IPS-15b (cell line): ENCODE data around the gene ARV1.
A peak's percentile ranks its signal among the peaks of the same experiment; 100 is the strongest.

ENCODE experiments used
- H3K27me3 ChIP-seq: one replicate; pipeline ENCODE4 v1.6.1; 2013; ENCODE audit warnings: low read length; ENCODE audit not compliant: control insufficient read depth, insufficient read depth
- H3K36me3 ChIP-seq: one replicate; pipeline ENCODE4 v1.6.1; 2013; ENCODE audit warnings: low read length; ENCODE audit not compliant: control insufficient read depth, insufficient read depth
- H3K4me1 ChIP-seq: one replicate; pipeline ENCODE4 v1.6.1; 2013; ENCODE audit warnings: mild to moderate bottlenecking, low read length; ENCODE audit not compliant: control insufficient read depth, insufficient read depth
- H3K4me3 ChIP-seq: one replicate; pipeline ENCODE4 v1.5.1; 2013; ENCODE audit warnings: low read depth, low read length
- H3K9ac ChIP-seq: one replicate; pipeline ENCODE4 v1.6.1; 2013; ENCODE audit warnings: low read depth, mild to moderate bottlenecking, low read length
- H3K9me3 ChIP-seq: one replicate; pipeline ENCODE4 v1.6.1; 2013; ENCODE audit warnings: mild to moderate bottlenecking, low read length; ENCODE audit not compliant: control insufficient read depth, insufficient read depth

ARV1 gene

DNA sequence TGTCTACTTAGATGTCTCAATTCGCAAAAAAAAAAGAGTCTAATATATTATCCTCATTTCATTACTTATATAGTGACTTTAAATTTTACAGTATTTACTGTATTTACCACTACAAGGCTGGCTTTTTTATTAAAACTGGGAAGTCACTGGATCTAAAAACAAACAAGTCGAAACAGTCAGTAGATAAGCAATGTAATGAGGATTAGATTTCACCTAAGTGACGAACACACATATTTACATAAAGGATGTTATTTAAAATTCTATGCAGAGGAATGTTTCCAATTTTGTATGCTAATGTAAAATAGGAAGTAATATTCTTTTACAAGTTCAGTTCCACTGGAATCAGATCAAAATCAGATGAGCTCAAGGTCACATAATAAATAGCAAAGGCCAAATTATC lies 28.5 kb upstream of the ARV1 start:
- Histone ChIP-seq H3K27me3 (no peaks in the 10 kb centered on the region), H3K9ac (no peak overlapping the region), H3K4me1 (no peaks in the 10 kb centered on the region), H3K36me3 (no peaks in the 10 kb centered on the region), H3K4me3 (no peak overlapping the region), H3K9me3 (no peaks in the 10 kb centered on the region)

DNA sequence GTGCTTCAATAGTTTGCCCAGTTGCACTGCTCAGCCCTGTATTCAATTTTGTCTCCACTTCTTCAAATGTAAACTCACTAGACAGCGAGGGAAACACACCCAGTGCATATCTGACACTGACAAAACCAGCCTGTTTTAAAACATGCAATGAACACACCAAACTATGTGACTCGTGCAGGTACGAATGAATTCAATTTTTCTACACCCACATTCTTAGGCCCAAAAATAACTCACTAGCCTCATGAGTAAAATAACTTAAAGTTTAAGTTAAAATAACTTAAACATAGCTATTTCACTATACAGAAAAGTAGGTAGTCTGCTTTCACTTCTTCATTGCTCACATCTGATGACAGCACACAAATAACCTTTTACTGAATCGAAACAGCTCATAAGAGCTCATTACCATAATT lies 21.3 kb upstream of the ARV1 start:
- no peak overlapping the region for H3K4me3 ChIP-seq
- no peak overlapping the region for H3K9ac ChIP-seq
- H3K36me3 ChIP-seq = no peaks in the 10 kb centered on the region
- H3K27me3 ChIP-seq = no peaks in the 10 kb centered on the region
- no peaks in the 10 kb centered on the region for H3K9me3 ChIP-seq
- no peaks in the 10 kb centered on the region for H3K4me1 ChIP-seq

DNA sequence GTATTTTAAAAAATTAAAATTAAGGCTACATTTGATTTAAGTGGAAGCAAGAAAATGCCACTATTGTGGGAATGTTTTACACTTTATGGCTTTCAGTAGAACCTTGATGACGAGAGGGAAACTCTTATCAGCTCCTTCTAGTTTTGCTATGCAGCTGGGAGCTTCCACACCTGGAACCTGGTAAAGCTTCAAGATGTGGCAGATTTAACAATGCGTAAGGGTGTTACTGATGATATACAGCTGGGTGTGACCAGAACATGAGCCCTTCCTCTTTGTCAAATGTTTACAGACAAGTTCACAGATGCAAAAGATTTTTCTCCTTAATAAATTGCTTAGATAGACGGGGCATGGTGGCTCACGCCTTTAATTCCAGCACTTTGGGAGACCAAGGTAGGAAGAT lies 20.5 kb upstream of the ARV1 start:
- no peak overlapping the region for H3K9ac ChIP-seq

DNA sequence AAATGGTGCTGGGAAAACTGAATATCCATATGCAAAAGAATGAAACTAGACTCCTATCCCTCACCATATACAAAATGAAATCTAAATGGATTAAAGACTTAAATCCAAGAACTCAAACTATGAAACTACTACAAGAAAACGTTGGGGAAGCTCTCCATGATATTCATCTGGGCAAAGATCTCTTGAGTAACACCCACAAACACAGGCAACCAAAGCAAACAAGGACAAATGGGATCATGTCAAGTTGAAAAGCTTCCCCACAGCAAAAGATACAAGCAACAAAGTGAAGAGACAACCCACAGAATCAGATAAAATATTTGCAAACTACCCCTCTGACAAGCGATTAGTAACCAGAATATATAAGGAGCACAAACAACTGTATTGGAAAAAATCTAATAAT lies 14.0 kb upstream of the ARV1 start:
- Histone ChIP-seq H3K27me3 (no peaks in the 10 kb centered on the region), H3K4me3 (no peak overlapping the region), H3K4me1 (no peaks in the 10 kb centered on the region), H3K9ac (no peak overlapping the region), H3K36me3 (no peaks in the 10 kb centered on the region), H3K9me3 (no peaks in the 10 kb centered on the region)

More for the DNA sequence above, 20.5 kb upstream of the ARV1 start:
- no peaks in the 10 kb centered on the region for H3K9me3 ChIP-seq
- no peaks in the 10 kb centered on the region for H3K36me3 ChIP-seq
- H3K27me3 ChIP-seq = no peaks in the 10 kb centered on the region
- no peak overlapping the region for H3K4me3 ChIP-seq
- no peaks in the 10 kb centered on the region for H3K4me1 ChIP-seq

DNA sequence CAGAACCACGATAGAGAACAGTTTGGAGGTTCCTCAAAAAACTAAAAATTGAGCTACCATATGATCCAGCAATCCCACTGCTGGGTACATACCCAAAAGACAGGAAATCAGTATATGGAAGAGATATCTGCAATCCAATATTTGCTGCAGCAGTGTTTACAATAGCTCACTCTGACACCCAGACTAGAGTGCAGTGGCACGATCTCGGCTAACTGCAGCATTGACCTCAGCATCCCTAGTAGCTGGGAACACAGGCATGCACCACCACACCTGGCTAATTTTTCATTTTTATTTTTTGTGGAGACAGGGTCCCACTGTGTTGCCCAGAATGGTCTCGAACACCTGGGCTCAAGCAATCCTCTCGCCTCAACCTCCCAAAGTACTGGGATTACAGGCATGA lies 13.4 kb upstream of the ARV1 start:
- Histone ChIP-seq H3K4me3 (no peak overlapping the region), H3K4me1 (no peaks in the 10 kb centered on the region), H3K27me3 (no peaks in the 10 kb centered on the region), H3K9me3 (no peaks in the 10 kb centered on the region), H3K36me3 (no peaks in the 10 kb centered on the region), H3K9ac (no peak overlapping the region)

DNA sequence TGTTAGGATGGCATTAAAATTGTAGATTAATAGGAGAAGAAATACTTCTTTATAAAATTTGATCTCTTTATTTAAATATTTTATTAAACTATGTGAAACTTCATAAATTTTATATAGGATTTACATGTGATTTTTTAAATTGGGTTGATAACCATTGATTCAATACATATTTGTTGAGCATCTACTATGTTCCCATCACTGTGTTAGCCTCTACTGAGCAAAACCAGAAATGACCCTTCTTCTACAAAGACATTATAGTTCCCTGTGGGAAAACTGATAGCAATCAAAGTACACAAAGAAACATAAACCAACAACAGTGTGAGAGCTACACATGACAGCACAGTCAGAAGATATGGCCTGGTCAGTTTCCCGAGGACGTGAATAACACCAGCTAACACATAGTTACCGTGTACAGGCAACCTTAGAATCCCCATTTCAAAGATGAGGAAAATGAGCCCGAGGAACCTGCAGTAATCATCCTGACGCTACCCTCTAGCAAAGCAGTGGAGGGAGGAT lies 12.5 kb upstream of the ARV1 start:
- no peaks in the 10 kb centered on the region for H3K9me3 ChIP-seq
- no peaks in the 10 kb centered on the region for H3K27me3 ChIP-seq
- no peak overlapping the region for H3K4me3 ChIP-seq
- no peak overlapping the region for H3K9ac ChIP-seq
- H3K4me1 ChIP-seq = no peaks in the 10 kb centered on the region
- H3K36me3 ChIP-seq = no peaks in the 10 kb centered on the region

DNA sequence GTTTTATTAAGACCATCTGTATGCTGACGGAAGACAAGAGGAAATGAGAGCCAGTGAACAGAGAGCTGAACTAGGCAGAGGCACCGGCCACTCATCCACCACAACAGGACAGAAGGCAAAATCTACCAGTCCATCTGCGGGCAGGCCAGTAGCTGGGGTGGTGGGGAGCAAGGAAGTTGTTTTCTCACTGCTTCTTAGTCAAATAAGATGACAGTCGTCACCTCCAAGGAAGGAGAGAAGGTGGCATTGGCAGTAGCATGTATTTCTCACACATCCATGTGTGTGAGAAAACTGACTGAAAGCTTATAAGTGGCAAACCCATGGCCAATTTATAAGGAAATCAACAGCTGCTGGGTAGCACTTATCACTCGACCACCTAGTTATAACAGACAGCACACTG lies 8.5 kb upstream of the ARV1 start:
- H3K4me1 ChIP-seq = no peaks in the 10 kb centered on the region
- no peaks in the 10 kb centered on the region for H3K9me3 ChIP-seq
- H3K27me3 ChIP-seq = no peaks in the 10 kb centered on the region
- no peak overlapping the region for H3K9ac ChIP-seq
- no peak overlapping the region for H3K4me3 ChIP-seq
- H3K36me3 ChIP-seq = no peaks in the 10 kb centered on the region

DNA sequence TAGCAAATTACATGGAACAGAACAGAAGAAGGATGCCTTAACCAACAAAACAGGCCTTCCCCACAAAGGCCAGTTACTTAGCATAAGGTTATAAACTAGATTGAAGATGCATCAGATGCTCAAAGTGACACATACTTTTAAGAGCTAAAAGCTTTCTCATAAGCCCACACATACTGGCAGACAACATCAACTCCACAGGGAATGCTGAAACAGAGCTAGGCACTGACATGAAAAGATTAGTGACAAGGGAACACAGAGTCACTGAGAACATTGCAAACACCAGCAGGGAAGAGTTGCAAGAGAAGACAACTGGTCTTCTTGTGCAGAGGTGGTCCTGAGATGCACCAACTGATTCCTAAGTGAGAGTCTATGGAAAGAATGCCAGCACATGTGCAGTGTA lies 7.1 kb upstream of the ARV1 start:
- Histone ChIP-seq H3K4me1 (no peaks in the 10 kb centered on the region), H3K27me3 (no peaks in the 10 kb centered on the region), H3K36me3 (no peaks in the 10 kb centered on the region), H3K9ac (no peak overlapping the region), H3K9me3 (no peaks in the 10 kb centered on the region), H3K4me3 (no peak overlapping the region)

DNA sequence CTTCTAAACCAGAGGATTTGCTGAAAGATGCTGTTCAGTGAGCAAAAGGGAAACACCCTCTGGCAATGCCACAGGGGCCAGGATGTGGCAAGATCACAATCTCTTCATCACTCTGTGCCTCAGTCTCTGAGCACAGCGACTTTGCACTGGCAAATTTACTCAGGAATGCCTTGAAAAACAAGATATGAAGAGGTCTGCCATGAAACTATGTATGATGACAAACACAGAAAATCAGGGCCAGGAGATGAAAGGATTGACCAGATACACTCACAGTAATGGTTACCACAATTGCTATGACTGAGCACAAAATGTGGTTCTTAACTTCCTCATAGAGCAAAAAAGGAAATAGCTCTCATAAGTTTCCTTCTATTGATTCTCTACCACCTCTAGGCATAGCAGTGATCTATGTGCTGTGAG lies 6.0 kb upstream of the ARV1 start:
- Histone ChIP-seq H3K36me3 (no peaks in the 10 kb centered on the region), H3K27me3 (no peaks in the 10 kb centered on the region), H3K4me1 (no peaks in the 10 kb centered on the region), H3K9me3 (no peaks in the 10 kb centered on the region), H3K4me3 (no peak overlapping the region), H3K9ac (no peak overlapping the region)

DNA sequence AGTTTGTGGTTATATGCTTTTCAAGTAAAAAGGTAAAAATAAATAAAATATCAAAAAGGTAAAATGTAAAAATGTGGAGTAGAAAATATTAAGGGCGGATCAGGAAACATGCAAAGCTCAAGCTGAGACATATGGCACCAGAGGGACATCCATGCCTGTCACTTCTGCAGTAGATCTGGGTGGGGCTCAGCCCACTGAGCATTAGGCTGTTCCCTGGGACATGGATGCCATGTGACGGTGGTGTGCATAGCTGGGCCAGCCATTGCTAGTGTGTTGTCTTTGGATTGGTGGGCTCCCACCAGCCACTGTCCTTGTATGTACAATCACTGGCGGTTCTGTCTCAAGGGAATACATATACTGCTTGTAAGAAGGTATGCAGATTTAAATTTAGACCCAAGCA lies 3.3 kb upstream of the ARV1 start:
- Histone ChIP-seq H3K4me1 (no peaks in the 10 kb centered on the region), H3K4me3 (no peak overlapping the region), H3K27me3 (no peaks in the 10 kb centered on the region), H3K9ac (no peak overlapping the region), H3K9me3 (no peaks in the 10 kb centered on the region), H3K36me3 (no peaks in the 10 kb centered on the region)

DNA sequence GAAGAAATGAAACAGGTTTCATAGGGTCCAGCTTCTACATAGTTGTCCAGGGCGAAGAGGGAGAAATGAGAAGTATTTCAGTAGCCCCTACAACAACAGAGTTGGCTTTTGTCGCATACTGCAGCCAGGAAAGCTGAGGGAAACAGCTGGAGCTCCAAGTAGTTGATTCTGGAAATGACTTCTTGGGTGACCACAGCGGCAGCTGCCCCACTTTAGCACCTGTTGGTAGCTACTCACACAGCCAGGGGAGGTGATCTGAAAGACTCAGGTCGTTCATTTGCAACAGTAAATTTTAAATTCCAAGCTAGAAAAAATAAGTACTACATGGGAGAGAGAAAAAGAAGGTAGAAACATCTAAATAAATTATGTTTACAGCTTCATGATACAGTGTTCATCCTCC lies 2.5 kb upstream of the ARV1 start:
- Histone ChIP-seq H3K4me1 (no peaks in the 10 kb centered on the region), H3K9me3 (no peaks in the 10 kb centered on the region), H3K9ac (no peak overlapping the region), H3K36me3 (no peaks in the 10 kb centered on the region), H3K27me3 (peaks cover 6% of the 10 kb centered on the region), H3K4me3 (no peak overlapping the region)

DNA sequence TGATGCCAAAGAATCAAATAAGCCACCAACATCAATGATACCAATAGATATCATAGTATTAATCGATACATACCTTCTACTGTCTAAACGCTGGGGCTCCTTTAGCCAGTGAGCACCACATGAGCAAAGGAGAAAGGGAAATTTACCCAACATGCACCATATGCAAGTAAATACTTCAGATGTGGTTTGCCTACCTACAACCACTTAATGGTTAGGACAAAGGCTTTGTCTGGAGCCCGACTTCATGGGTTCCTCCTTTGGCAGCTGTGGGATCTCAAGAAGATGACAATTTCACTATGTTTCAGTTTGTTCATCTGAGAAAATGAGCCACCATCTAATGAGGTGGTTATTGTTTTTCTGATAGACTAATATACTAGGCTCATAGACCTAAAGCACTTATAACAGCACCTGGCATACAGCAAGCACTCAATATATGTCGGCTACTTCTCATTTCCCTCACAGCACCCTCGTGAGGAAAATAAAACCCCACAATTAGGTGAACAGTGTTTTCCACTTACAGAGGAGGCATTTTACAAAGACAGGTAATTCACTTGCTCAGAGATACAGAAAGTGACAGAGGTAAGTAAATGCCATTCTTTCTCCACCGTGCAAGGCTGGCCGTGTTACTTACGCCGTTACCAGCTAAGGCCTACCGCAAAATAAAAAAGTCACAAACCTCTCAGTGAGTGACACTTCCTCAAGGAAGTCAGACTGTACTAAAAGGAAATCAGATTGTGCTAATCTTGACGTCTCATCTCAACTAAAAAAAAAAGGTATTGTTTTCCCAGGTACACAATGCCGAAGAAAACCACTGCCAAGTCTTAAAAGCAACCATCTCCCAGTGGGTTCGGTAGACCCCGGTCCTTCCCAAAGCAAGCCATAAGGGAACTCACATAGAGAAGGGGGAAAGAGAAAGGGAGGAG lies 1.8 kb upstream of the ARV1 start:
- Histone ChIP-seq H3K9me3 (no peaks in the 10 kb centered on the region), H3K36me3 (no peaks in the 10 kb centered on the region), H3K4me1 (no peaks in the 10 kb centered on the region), H3K4me3 (peak overlapping the region; percentile 46), H3K9ac (no peak overlapping the region), H3K27me3 (peaks cover 12% of the 10 kb centered on the region)
